ENCODE data around the gene C20orf204. TPM values are rescaled to one million over a fixed set of nuclear protein-coding genes. Genes with fewer than 3 reads are reported as not detected.

Gene C20orf204
- total RNA-seq, 3 donors from 2014 or later (not counting 1 experiment from before 2014, with no cell fraction given) = 4.3 to 5.5 (median 5.3) TPM

- no peak overlapping the region for H3K27ac ChIP-seq (ENCODE audit: low read length)
- H3K27me3 ChIP-seq (ENCODE audit: control insufficient read depth, insufficient read depth, low read length) = peaks cover 26% of the 10 kb centered on the region
- Mint-ChIP-seq H3K9me3 (no peaks in the 10 kb centered on the region), H3K4me1 (peaks cover 9 to 20% of the 10 kb centered on the region in 2 donors), H3K36me3 (no peaks in the 10 kb centered on the region), H3K27ac (no peak overlapping the region), H3K27me3 (ENCODE audit: low read depth in 2 of 2) (peaks cover 0 to 20% of the 10 kb centered on the region in 2 donors), H3K4me3 (no peak overlapping the region)
- WGBS (ENCODE audit: insufficient coverage) = 88% methylated on average over 33 of the region's 33 CpGs
- no peaks in the 10 kb centered on the region for H3K9me3 ChIP-seq (ENCODE audit: control insufficient read depth, insufficient read depth, low read length)
- no peak for TF ChIP-seq CTCF (IDR thresholded peaks at IDR 0.05)
- ATAC-seq (no peak), DNase-seq (no peak)
- peaks cover 21% of the 10 kb centered on the region for H3K4me1 ChIP-seq (ENCODE audit: control insufficient read depth, insufficient read depth, low read length)
- intact Hi-C loops (cut with micrococcal nuclease) = no loop called here
- H3K36me3 ChIP-seq (ENCODE audit: control insufficient read depth, insufficient read depth, low read length) = no peaks in the 10 kb centered on the region
- H3K4me3 ChIP-seq (ENCODE audit: low read length) = no peak overlapping the region
These were observed 17.2 kb downstream of the C20orf204 start for GRCh38 chr20:64052987-64053840.

GRCh38 chr20:64053841-64054661 lies 18.1 kb downstream of the C20orf204 start:
- DNase-seq (no peak), ATAC-seq (no peak)
- Histone ChIP-seq H3K27me3 (ENCODE audit: control insufficient read depth, insufficient read depth, low read length) (peaks cover 26% of the 10 kb centered on the region), H3K9me3 (ENCODE audit: control insufficient read depth, insufficient read depth, low read length) (no peaks in the 10 kb centered on the region), H3K27ac (ENCODE audit: low read length) (no peak overlapping the region), H3K4me3 (ENCODE audit: low read length) (no peak overlapping the region), H3K36me3 (ENCODE audit: control insufficient read depth, insufficient read depth, low read length) (no peaks in the 10 kb centered on the region), H3K4me1 (ENCODE audit: control insufficient read depth, insufficient read depth, low read length) (peaks cover 24% of the 10 kb centered on the region)
- no peak overlapping the region for H3K27ac Mint-ChIP-seq
- TF ChIP-seq CTCF (IDR thresholded peaks at IDR 0.05) = no peak
- no peaks in the 10 kb centered on the region for H3K36me3 Mint-ChIP-seq
- 35% methylated on average over 17 of the region's 17 CpGs for WGBS (ENCODE audit: insufficient coverage)
- intact Hi-C loops (cut with micrococcal nuclease) = no loop called here
- H3K27me3 Mint-ChIP-seq (ENCODE audit: low read depth in 2 of 2) = peaks cover 0 to 20% of the 10 kb centered on the region in 2 donors
- H3K4me3 Mint-ChIP-seq = no peak overlapping the region
- H3K4me1 Mint-ChIP-seq = peaks cover 9 to 22% of the 10 kb centered on the region in 2 donors
- no peaks in the 10 kb centered on the region for H3K9me3 Mint-ChIP-seq

GRCh38 chr20:64055396-64055892 lies 19.5 kb downstream of the C20orf204 start:
- no peak for DNase-seq
- no peak overlapping the region for H3K4me3 Mint-ChIP-seq
- Histone ChIP-seq H3K4me3 (ENCODE audit: low read length) (no peak overlapping the region), H3K36me3 (ENCODE audit: control insufficient read depth, insufficient read depth, low read length) (no peaks in the 10 kb centered on the region), H3K27ac (ENCODE audit: low read length) (no peak overlapping the region), H3K4me1 (ENCODE audit: control insufficient read depth, insufficient read depth, low read length) (peaks cover 17% of the 10 kb centered on the region), H3K9me3 (ENCODE audit: control insufficient read depth, insufficient read depth, low read length) (no peaks in the 10 kb centered on the region), H3K27me3 (ENCODE audit: control insufficient read depth, insufficient read depth, low read length) (peaks cover 18% of the 10 kb centered on the region)
- WGBS (ENCODE audit: insufficient coverage) = 87% methylated on average over 9 of the region's 9 CpGs
- intact Hi-C loops (cut with micrococcal nuclease) = no loop called here
- H3K4me1 Mint-ChIP-seq = peaks cover 9 to 22% of the 10 kb centered on the region in 2 donors
- no peaks in the 10 kb centered on the region for H3K9me3 Mint-ChIP-seq
- H3K27ac Mint-ChIP-seq = no peak overlapping the region
- no peak for ATAC-seq
- peaks cover 0 to 18% of the 10 kb centered on the region in 2 donors for H3K27me3 Mint-ChIP-seq (ENCODE audit: low read depth in 2 of 2)
- TF ChIP-seq CTCF (IDR thresholded peaks at IDR 0.05) = no peak
- H3K36me3 Mint-ChIP-seq = no peaks in the 10 kb centered on the region
